ENCODE data around the gene TPK1.

DNA sequence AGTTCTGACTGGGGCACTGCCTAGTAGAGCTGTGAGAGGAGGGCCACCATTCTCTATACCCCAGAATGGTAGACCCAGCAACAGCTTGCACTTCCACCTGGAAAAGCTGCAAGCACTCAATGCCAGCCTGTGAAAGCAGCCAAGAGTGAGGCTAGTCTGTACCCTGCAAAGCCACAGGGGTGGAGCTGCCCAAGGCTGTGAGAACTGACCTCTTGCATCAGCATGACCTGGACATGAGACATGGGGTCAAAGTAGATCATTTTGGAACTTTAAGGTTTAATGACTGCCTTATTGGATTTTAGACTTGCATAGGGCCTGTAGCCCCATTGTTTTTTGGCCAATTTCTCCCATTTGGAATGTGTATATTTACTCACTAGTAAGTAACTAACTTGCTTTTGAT lies 206.3 kb downstream of the TPK1 start:
- TF ChIP-seq, protein P1, sequence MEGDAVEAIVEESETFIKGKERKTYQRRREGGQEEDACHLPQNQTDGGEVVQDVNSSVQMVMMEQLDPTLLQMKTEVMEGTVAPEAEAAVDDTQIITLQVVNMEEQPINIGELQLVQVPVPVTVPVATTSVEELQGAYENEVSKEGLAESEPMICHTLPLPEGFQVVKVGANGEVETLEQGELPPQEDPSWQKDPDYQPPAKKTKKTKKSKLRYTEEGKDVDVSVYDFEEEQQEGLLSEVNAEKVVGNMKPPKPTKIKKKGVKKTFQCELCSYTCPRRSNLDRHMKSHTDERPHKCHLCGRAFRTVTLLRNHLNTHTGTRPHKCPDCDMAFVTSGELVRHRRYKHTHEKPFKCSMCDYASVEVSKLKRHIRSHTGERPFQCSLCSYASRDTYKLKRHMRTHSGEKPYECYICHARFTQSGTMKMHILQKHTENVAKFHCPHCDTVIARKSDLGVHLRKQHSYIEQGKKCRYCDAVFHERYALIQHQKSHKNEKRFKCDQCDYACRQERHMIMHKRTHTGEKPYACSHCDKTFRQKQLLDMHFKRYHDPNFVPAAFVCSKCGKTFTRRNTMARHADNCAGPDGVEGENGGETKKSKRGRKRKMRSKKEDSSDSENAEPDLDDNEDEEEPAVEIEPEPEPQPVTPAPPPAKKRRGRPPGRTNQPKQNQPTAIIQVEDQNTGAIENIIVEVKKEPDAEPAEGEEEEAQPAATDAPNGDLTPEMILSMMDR (IDR thresholded peaks at IDR 0.05), result no peak
- TF ChIP-seq EZH2 (IDR thresholded peaks at IDR 0.05) (no peak), EZH2phosphoT487 (IDR thresholded peaks at IDR 0.05) (no peak)

Data from neural progenitor cell (in vitro differentiated cells).